Activated T-cell treated with anti-CD3 and anti-CD28 coated beads, Interleukin-2, amount 50 U/mL, for 1 hour (primary cell): ENCODE data around the gene SLC25A41.

ENCODE experiments used
- DNase-seq: peaks from one replicate; pipeline ENCODE4 v3.0.0-alpha.2; 2020

The SLC25A41 gene

GRCh38 chr19:6433663-6434062 lies at the start of gene SLC25A41:
TSS of gene SLC25A41 (minus strand) at chr19:6433763. CDS start at chr19:6433693, 70 bp downstream.
- no peak for DNase-seq

GRCh38 chr19:6483235-6483634 lies 49.7 kb upstream of the SLC25A41 start:
- DNase-seq: no peak

GRCh38 chr19:6482343-6482686 lies 48.8 kb upstream of the SLC25A41 start:
- DNase-seq: no peak

GRCh38 chr19:6481541-6482342 lies 48.2 kb upstream of the SLC25A41 start, which contains the start of gene DENND1C:
TSS of gene DENND1C (minus strand) at chr19:6481787. CDS start at chr19:6481695, 92 bp downstream.
- DNase-seq: peak; percentile 67

GRCh38 chr19:6480848-6481415 lies 47.4 kb upstream of the SLC25A41 start:
- DNase-seq: no peak

GRCh38 chr19:6479836-6480398 lies 46.4 kb upstream of the SLC25A41 start:
- no peak for DNase-seq

GRCh38 chr19:6478815-6479214 lies 45.3 kb upstream of the SLC25A41 start:
- DNase-seq: no peak

- no peak for DNase-seq
Measured at GRCh38 chr19:6476896-6477431, 43.4 kb upstream of the SLC25A41 start.

- peak; percentile 81 for DNase-seq
Measured at GRCh38 chr19:6476155-6476895, 42.8 kb upstream of the SLC25A41 start.

GRCh38 chr19:6475321-6476108 lies 42.0 kb upstream of the SLC25A41 start:
- DNase-seq: no peak

GRCh38 chr19:6473647-6474046 lies 40.1 kb upstream of the SLC25A41 start:
- no peak for DNase-seq

- no peak for DNase-seq
Measured at GRCh38 chr19:6472713-6473112, 39.1 kb upstream of the SLC25A41 start.

GRCh38 chr19:6471076-6471475 lies 37.5 kb upstream of the SLC25A41 start:
- no peak for DNase-seq

- DNase-seq: no peak
Measured at GRCh38 chr19:6470173-6470572, 36.6 kb upstream of the SLC25A41 start.

- no peak for DNase-seq
Measured at GRCh38 chr19:6467384-6467783, 33.8 kb upstream of the SLC25A41 start.

GRCh38 chr19:6466526-6467248 lies 33.1 kb upstream of the SLC25A41 start:
- DNase-seq: no peak

GRCh38 chr19:6465663-6466062 lies 32.1 kb upstream of the SLC25A41 start:
- DNase-seq: no peak

- no peak for DNase-seq
Measured at GRCh38 chr19:6465006-6465405, 31.4 kb upstream of the SLC25A41 start.

GRCh38 chr19:6464070-6464873 lies 30.7 kb upstream of the SLC25A41 start, which contains the start of gene CRB3:
TSS of gene CRB3 (plus strand) at chr19:6464271. CDS start at chr19:6464702, 431 bp downstream.
- peak; percentile 72 for DNase-seq

- peak; percentile 95 for DNase-seq
Measured at GRCh38 chr19:6460099-6460884, 26.7 kb upstream of the SLC25A41 start.
